Choroid plexus epithelial cell (primary cell): ENCODE data around the gene MAD2L1.

ENCODE experiments used
- DNase-seq: peaks from one replicate; pipeline ENCODE4 v3.0.0-alpha.2; 2010; ENCODE audit warnings: low read depth
- H3K4me3 ChIP-seq: 2 replicates; pipeline ENCODE4 v1.5.1; 2011; ENCODE audit warnings: low read depth, mild to moderate bottlenecking, control low read depth, low read length, moderate library complexity
- TF ChIP-seq, protein P1 (sequence below): conservative IDR thresholded peaks from 2 replicates; pipeline ENCODE4 v1.5.1; 2011; ENCODE audit warnings: low read depth, mild to moderate bottlenecking, control low read depth, inconsistent platforms, low read length, moderate library complexity

The MAD2L1 gene

DNA sequence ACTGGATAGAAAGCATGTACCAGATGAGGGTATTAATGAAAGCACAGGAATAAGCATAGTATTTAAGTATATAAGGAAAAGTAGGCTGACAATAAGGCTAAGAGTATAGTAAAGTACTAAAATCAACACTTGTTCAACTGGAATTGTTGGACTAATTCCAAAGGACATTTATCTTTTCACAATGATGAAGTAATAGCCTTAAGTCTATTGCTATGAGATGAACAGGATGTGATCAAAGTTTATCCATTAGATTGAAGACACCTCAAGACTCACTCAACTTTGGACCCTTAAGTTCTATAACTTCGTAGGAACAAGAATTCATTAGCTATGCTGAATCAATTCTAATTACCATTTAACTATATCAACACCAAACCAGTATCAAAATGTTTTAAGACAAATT lies 7.6 kb downstream of the MAD2L1 start:
- DNase-seq = peak; percentile 37
- H3K4me3 ChIP-seq = no peak overlapping the region
- TF ChIP-seq, protein P1, sequence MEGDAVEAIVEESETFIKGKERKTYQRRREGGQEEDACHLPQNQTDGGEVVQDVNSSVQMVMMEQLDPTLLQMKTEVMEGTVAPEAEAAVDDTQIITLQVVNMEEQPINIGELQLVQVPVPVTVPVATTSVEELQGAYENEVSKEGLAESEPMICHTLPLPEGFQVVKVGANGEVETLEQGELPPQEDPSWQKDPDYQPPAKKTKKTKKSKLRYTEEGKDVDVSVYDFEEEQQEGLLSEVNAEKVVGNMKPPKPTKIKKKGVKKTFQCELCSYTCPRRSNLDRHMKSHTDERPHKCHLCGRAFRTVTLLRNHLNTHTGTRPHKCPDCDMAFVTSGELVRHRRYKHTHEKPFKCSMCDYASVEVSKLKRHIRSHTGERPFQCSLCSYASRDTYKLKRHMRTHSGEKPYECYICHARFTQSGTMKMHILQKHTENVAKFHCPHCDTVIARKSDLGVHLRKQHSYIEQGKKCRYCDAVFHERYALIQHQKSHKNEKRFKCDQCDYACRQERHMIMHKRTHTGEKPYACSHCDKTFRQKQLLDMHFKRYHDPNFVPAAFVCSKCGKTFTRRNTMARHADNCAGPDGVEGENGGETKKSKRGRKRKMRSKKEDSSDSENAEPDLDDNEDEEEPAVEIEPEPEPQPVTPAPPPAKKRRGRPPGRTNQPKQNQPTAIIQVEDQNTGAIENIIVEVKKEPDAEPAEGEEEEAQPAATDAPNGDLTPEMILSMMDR = no peak

- H3K4me3 ChIP-seq = no peak overlapping the region
- no peak for DNase-seq
- TF ChIP-seq, protein P1 = no peak
Observed at GRCh38 chr4:120057416-120057815, 9.2 kb downstream of the MAD2L1 start.

DNA sequence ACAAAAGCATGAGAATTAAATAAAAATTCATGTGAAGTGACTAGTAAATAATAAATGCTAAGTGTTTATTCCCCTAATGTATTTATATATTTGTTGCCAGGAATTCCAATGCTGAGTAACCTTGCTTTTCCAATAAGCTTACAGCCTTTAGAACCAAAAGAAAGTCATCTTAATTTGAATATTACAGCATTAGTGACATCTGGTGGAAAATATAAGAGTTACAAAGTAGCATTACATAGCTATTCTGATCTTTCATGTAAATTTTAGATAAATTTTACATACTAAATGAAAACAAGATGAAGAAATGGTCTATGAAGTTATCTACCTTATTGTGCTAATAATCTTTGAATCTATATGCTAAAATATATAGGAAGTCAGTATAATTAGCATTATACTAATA lies 10.4 kb downstream of the MAD2L1 start:
- no peak overlapping the region for H3K4me3 ChIP-seq
- peak; percentile 71 for DNase-seq
- TF ChIP-seq, protein P1 = peak; percentile 40

- DNase-seq = no peak
- TF ChIP-seq, protein P1 = no peak
- no peak overlapping the region for H3K4me3 ChIP-seq
Observed at GRCh38 chr4:120055795-120056194, 10.9 kb downstream of the MAD2L1 start.

GRCh38 chr4:120055162-120055561 lies 11.5 kb downstream of the MAD2L1 start:
- TF ChIP-seq, protein P1 = no peak
- no peak overlapping the region for H3K4me3 ChIP-seq
- DNase-seq = peak; percentile 26

DNA sequence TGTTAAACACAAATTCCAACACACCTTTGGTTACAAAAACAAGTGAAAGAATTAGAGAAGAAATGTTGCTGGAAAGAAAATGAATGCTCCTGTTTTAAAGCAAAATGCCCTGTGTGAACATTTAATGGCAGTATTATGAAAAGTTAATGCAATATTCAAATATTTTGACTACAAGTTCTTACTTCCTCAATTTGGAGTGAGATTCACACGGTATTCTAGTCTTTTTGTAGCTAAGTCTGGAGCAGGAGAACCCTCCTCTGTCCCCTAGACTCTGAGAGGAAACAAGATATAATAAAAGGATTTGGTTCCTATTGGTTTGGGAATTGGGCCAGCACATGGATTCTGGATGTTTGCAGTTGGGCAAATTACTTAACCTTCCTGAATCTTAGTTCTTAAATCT lies 12.7 kb downstream of the MAD2L1 start:
- no peak for DNase-seq
- TF ChIP-seq, protein P1 = no peak

DNA sequence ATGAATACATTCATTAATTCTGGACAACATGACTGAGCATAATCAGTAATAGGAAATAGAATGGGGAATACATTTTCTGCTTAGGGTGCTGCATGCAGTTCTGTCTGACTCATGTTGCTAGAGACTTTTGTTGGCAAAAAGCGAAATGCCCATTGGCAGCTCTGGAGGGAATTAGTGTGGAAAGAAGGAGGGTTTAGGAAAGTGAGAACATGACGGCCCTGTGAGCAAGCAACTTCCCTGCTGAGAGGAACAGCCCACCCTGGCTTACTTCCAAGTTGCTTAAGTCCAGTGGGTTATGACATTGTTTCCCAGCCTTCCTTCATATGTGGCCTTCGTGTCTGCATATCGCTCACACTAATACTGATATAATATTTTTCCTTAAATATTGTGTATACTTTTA lies 13.8 kb downstream of the MAD2L1 start:
- TF ChIP-seq, protein P1 = no peak
- H3K4me3 ChIP-seq = no peak overlapping the region
- peak; percentile 100 for DNase-seq

More for the DNA sequence above, 12.7 kb downstream of the MAD2L1 start:
- H3K4me3 ChIP-seq = no peak overlapping the region
